ENCODE data around the gene CLEC7A. TPM values are rescaled to one million over a fixed set of nuclear protein-coding genes. Genes with fewer than 3 reads are reported as not detected.

CLEC7A gene
- total RNA-seq, 1 experiment from 2014 or later: not detected

DNA sequence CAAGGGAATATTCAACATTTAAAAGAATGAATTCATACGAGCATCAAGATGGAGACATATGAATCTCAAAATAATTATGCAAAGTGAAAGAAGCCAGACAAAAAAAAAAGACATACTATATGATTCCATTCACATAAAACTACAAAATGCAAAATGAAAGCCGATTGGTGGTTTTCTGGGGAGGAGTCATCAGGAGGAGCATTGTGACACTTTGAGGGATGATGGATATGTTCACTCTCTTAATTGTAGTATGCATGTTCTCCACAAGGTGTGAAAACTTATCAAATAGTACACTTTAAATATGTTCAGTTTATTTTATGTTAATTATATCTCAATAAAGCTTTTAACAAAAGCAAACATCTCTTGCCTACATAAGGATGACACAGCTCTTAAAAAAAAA lies 28.4 kb upstream of the CLEC7A start:
- H3K23me2 ChIP-seq (ENCODE audit: insufficient read length, low read depth, low read length, poor library complexity, severe bottlenecking): peaks cover 7% of the 10 kb centered on the region
- no peak overlapping the region for H2BK120ac ChIP-seq (ENCODE audit: low read depth, low read length, poor library complexity, severe bottlenecking)
- no peak overlapping the region for H3K18ac ChIP-seq (ENCODE audit: insufficient read length, low read depth, low read length)
- H3K4ac ChIP-seq (ENCODE audit: low read depth, low read length): no peak overlapping the region
- no peak overlapping the region for H3K27ac ChIP-seq (ENCODE audit: insufficient read length, low read depth, low read length)
- H4K5ac ChIP-seq (ENCODE audit: insufficient read length, low read depth, low read length): no peak overlapping the region
- Mint-ChIP-seq H3K9me3 (no peaks in the 10 kb centered on the region), H3K36me3 (ENCODE audit: insufficient read depth in 1 of 3, low read depth in 3 of 3) (no peaks in the 10 kb centered on the region; a peak in 1 of 7 replicates), H3K27me3 (ENCODE audit: low read depth) (peaks cover 4% of the 10 kb centered on the region; the same call in 1 of the 2 replicates), H3K4me3 (no peak overlapping the region), H3K4me1 (peaks cover 0 to 7% of the 10 kb centered on the region in 2 experiments; a peak in 3 of 4 replicates), H3K27ac (no peak overlapping the region)
- H2BK20ac ChIP-seq (ENCODE audit: low read depth, low read length, poor library complexity, severe bottlenecking): no peak overlapping the region
- no CpG with 5 or more reads among the region's 2 CpGs for WGBS (ENCODE audit: extremely low coverage, insufficient read length, low lambda C conversion rate)
- no peak overlapping the region for H3K56ac ChIP-seq (ENCODE audit: insufficient read length, low read depth, low read length)
- no peak overlapping the region for H2BK12ac ChIP-seq (ENCODE audit: insufficient read length, low read depth, low read length)
- no peak overlapping the region for H3K4me2 ChIP-seq (ENCODE audit: insufficient read depth, insufficient read length, low read length)
- H2AK5ac ChIP-seq (ENCODE audit: insufficient read length, low read length): no peak overlapping the region
- H3K79me2 ChIP-seq (ENCODE audit: insufficient read depth, low read length): no peaks in the 10 kb centered on the region
- H3K27me3 ChIP-seq (ENCODE audit: insufficient read depth, low read length): no peaks in the 10 kb centered on the region
- H3T11ph ChIP-seq (ENCODE audit: low read length): no peak overlapping the region
- H4K8ac ChIP-seq (replicated peaks; ENCODE audit: insufficient read length, low read depth, low read length): no peak overlapping the region
- no peaks in the 10 kb centered on the region for H4K20me1 ChIP-seq (ENCODE audit: control insufficient read depth, insufficient read depth, insufficient read length)
- no peaks in the 10 kb centered on the region for H3K79me1 ChIP-seq (ENCODE audit: insufficient read depth, low read depth, low read length, poor library complexity, severe bottlenecking)
- H3K9ac ChIP-seq (ENCODE audit: extremely low read depth, insufficient read length, low read length): no peak overlapping the region
- H2BK15ac ChIP-seq (ENCODE audit: low read depth, low read length): no peak overlapping the region
- TF ChIP-seq, protein P1, sequence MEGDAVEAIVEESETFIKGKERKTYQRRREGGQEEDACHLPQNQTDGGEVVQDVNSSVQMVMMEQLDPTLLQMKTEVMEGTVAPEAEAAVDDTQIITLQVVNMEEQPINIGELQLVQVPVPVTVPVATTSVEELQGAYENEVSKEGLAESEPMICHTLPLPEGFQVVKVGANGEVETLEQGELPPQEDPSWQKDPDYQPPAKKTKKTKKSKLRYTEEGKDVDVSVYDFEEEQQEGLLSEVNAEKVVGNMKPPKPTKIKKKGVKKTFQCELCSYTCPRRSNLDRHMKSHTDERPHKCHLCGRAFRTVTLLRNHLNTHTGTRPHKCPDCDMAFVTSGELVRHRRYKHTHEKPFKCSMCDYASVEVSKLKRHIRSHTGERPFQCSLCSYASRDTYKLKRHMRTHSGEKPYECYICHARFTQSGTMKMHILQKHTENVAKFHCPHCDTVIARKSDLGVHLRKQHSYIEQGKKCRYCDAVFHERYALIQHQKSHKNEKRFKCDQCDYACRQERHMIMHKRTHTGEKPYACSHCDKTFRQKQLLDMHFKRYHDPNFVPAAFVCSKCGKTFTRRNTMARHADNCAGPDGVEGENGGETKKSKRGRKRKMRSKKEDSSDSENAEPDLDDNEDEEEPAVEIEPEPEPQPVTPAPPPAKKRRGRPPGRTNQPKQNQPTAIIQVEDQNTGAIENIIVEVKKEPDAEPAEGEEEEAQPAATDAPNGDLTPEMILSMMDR (conservative IDR thresholded peaks at IDR 0.05): 0 out of 3 replicates have a peak, but pooled peaks have one; percentile 16
- no peak overlapping the region for H2AFZ ChIP-seq (ENCODE audit: low read length)
- H3K14ac ChIP-seq (ENCODE audit: insufficient read depth, low read length): no peak overlapping the region
- H3K9me3 ChIP-seq (ENCODE audit: control insufficient read depth, low read depth, low read length): no peaks in the 10 kb centered on the region
- no peak overlapping the region for H4K91ac ChIP-seq (ENCODE audit: insufficient read length, low read depth, low read length)
- no peak overlapping the region for H2BK5ac ChIP-seq (ENCODE audit: insufficient read length, low read length)
- no peaks in the 10 kb centered on the region; the same call in 1 of the 2 replicates for H3K4me1 ChIP-seq (ENCODE audit: insufficient read depth, low read length)
- DNase-seq: no peak
- H3K23ac ChIP-seq (ENCODE audit: insufficient read length, low read depth, low read length): no peak overlapping the region
